ENCODE measurements around the gene C17orf67. TPM values are rescaled to one million over a fixed set of nuclear protein-coding genes. Genes with fewer than 3 reads are reported as not detected.

C17orf67 gene
- total and polyA plus RNA-seq, 9 of the 15 experiments (the other 6 are each of a cell fraction or from before 2014, with no cell fraction given), result 0.07 to 1.7 (median 0.59) TPM

DNA sequence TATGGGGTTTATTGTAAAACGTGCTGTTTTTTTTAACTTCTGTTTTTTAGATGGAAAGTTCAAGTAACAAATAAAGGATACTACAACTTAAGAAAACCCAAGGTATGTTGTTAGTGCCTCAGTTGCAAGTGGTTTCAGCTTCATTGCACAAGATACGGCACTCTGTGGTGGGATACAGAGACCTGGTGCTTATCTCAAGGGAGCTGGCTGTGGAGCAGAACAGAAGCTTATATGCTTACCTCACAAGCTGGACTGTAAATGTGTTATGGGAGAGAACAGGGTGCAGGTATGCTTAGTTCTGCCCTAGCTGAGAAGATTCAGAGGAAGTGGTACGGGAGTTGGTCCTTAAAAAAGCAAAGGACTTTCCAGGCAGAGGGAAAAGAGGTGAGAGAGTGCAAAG lies 15.4 kb upstream of the C17orf67 start (continued):
- TF ChIP-seq, protein P1, sequence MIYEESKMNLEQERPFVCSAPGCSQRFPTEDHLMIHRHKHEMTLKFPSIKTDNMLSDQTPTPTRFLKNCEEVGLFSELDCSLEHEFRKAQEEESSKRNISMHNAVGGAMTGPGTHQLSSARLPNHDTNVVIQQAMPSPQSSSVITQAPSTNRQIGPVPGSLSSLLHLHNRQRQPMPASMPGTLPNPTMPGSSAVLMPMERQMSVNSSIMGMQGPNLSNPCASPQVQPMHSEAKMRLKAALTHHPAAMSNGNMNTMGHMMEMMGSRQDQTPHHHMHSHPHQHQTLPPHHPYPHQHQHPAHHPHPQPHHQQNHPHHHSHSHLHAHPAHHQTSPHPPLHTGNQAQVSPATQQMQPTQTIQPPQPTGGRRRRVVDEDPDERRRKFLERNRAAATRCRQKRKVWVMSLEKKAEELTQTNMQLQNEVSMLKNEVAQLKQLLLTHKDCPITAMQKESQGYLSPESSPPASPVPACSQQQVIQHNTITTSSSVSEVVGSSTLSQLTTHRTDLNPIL (CRISPR knock-in tag; IDR thresholded peaks at IDR 0.05), result no peak
- TF ChIP-seq PRMT5 (CRISPR knock-in tag; IDR thresholded peaks at IDR 0.05) (no peak), ZNF239 (CRISPR knock-in tag; IDR thresholded peaks at IDR 0.05) (no peak), POU5F1 (IDR thresholded peaks at IDR 0.05; ENCODE audit: borderline replicate concordance, low read depth, low read length, partially characterized antibody) (no peak)
- TF ChIP-seq, protein P2, sequence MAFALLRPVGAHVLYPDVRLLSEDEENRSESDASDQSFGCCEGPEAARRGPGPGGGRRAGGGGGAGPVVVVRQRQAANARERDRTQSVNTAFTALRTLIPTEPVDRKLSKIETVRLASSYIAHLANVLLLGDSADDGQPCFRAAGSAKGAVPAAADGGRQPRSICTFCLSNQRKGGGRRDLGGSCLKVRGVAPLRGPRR (CRISPR knock-in tag; IDR thresholded peaks at IDR 0.05), result no peak
- TF ChIP-seq, protein P3, sequence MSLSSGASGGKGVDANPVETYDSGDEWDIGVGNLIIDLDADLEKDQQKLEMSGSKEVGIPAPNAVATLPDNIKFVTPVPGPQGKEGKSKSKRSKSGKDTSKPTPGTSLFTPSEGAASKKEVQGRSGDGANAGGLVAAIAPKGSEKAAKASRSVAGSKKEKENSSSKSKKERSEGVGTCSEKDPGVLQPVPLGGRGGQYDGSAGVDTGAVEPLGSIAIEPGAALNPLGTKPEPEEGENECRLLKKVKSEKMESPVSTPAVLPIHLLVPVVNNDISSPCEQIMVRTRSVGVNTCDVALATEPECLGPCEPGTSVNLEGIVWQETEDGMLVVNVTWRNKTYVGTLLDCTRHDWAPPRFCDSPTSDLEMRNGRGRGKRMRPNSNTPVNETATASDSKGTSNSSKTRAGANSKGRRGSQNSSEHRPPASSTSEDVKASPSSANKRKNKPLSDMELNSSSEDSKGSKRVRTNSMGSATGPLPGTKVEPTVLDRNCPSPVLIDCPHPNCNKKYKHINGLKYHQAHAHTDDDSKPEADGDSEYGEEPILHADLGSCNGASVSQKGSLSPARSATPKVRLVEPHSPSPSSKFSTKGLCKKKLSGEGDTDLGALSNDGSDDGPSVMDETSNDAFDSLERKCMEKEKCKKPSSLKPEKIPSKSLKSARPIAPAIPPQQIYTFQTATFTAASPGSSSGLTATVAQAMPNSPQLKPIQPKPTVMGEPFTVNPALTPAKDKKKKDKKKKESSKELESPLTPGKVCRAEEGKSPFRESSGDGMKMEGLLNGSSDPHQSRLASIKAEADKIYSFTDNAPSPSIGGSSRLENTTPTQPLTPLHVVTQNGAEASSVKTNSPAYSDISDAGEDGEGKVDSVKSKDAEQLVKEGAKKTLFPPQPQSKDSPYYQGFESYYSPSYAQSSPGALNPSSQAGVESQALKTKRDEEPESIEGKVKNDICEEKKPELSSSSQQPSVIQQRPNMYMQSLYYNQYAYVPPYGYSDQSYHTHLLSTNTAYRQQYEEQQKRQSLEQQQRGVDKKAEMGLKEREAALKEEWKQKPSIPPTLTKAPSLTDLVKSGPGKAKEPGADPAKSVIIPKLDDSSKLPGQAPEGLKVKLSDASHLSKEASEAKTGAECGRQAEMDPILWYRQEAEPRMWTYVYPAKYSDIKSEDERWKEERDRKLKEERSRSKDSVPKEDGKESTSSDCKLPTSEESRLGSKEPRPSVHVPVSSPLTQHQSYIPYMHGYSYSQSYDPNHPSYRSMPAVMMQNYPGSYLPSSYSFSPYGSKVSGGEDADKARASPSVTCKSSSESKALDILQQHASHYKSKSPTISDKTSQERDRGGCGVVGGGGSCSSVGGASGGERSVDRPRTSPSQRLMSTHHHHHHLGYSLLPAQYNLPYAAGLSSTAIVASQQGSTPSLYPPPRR (CRISPR knock-in tag; IDR thresholded peaks at IDR 0.05; ENCODE audit: borderline replicate concordance), result no peak

Data from K562 (cell line).